ENCODE measurements around the gene MEIOB.

MEIOB gene

DNA sequence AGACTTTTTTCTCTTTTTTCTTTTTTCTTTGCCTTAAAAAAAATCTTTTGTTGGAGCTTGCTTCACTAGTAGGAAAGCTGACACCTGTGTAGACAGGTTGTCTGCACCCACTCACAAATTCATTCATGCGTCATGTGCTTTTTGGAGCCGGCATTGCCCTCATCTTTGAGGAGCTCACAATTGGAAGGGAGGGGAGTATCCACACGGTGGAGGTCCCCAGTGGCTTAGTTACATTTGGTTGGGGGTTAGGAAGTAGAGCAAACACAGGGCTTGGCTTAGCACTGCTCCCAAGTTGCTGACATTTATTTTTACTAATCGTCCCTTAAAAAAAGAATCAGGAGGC is 18.7 kb upstream of the MEIOB start:
- H3K27ac ChIP-seq (ENCODE audit: low read length): no peak overlapping the region
- no peaks in the 10 kb centered on the region for H4K20me1 ChIP-seq (ENCODE audit: insufficient read depth, low read length)
- no peak overlapping the region for H3K9ac ChIP-seq (ENCODE audit: low read length)
- H3K4me3 ChIP-seq (ENCODE audit: low read length): no peak overlapping the region
- no peaks in the 10 kb centered on the region for H3K36me3 ChIP-seq (replicated peaks; ENCODE audit: low read depth, low read length)
- no peaks in the 10 kb centered on the region for H3K9me3 ChIP-seq (ENCODE audit: insufficient read depth, low read length)
- H3K27me3 ChIP-seq (ENCODE audit: low read depth, low read length): 0 out of 2 replicates have a peak, but pooled peaks cover 3% of the 10 kb centered on the region
- H3K4me2 ChIP-seq (ENCODE audit: low read length): no peak overlapping the region
- H2AFZ ChIP-seq (ENCODE audit: low read depth, low read length): no peak overlapping the region
- no peak for TF ChIP-seq EZH2phosphoT487 (IDR thresholded peaks at IDR 0.05; ENCODE audit: low read depth)
- no peaks in the 10 kb centered on the region for H3K4me1 ChIP-seq (ENCODE audit: low read length)
- H3K79me2 ChIP-seq (ENCODE audit: low read length): no peaks in the 10 kb centered on the region

DNA sequence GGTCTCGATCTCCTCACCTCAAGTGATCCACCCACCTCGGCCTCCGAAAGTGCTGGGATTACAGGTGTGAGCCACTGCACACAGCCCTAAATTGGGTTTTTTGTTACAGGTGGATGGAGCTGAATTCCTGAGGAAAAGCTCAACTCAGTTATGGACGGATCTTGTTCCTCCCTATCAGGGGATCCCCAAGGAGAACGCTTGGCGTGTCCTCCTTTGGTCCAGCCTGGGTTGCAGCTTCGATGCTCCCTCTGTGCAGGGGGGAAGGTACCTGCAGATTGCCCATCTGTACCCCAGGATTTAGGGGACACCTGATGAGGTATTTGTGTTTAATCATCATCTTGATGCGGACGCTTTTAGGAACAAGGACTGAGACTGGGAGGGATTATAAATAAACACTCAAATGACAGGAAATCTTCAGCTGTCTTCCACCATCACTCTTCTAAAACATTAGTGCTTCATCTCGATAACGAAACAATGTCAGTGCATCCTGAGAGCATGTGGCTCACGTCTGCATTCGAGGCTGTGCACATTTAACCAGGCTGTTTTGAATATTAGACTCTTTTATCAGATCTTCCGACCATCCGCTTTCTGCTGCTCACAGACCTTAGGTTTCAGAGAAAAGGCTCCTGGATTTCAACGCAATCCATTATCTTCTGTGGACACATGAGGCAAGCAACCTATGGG is 18.2 kb upstream of the MEIOB start:
- H3K9me3 ChIP-seq (ENCODE audit: insufficient read depth, low read length): no peaks in the 10 kb centered on the region
- no peak overlapping the region for H3K4me2 ChIP-seq (ENCODE audit: low read length)
- TF ChIP-seq EZH2phosphoT487 (IDR thresholded peaks at IDR 0.05; ENCODE audit: low read depth): no peak
- TF ChIP-seq, protein P1, sequence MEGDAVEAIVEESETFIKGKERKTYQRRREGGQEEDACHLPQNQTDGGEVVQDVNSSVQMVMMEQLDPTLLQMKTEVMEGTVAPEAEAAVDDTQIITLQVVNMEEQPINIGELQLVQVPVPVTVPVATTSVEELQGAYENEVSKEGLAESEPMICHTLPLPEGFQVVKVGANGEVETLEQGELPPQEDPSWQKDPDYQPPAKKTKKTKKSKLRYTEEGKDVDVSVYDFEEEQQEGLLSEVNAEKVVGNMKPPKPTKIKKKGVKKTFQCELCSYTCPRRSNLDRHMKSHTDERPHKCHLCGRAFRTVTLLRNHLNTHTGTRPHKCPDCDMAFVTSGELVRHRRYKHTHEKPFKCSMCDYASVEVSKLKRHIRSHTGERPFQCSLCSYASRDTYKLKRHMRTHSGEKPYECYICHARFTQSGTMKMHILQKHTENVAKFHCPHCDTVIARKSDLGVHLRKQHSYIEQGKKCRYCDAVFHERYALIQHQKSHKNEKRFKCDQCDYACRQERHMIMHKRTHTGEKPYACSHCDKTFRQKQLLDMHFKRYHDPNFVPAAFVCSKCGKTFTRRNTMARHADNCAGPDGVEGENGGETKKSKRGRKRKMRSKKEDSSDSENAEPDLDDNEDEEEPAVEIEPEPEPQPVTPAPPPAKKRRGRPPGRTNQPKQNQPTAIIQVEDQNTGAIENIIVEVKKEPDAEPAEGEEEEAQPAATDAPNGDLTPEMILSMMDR (IDR thresholded peaks at IDR 0.05; ENCODE audit: low read depth, low read length): no peak
- no peak overlapping the region for H3K9ac ChIP-seq (ENCODE audit: low read length)
- no peak overlapping the region for H3K4me3 ChIP-seq (ENCODE audit: low read length)
- no peaks in the 10 kb centered on the region for H4K20me1 ChIP-seq (ENCODE audit: insufficient read depth, low read length)
- H3K4me1 ChIP-seq (ENCODE audit: low read length): no peaks in the 10 kb centered on the region
- H3K27me3 ChIP-seq (ENCODE audit: low read depth, low read length): 0 out of 2 replicates have a peak, but pooled peaks cover 3% of the 10 kb centered on the region
- no peak overlapping the region for H2AFZ ChIP-seq (ENCODE audit: low read depth, low read length)
- no peak overlapping the region for H3K27ac ChIP-seq (ENCODE audit: low read length)
- H3K36me3 ChIP-seq (replicated peaks; ENCODE audit: low read depth, low read length): no peaks in the 10 kb centered on the region
- H3K79me2 ChIP-seq (ENCODE audit: low read length): no peaks in the 10 kb centered on the region

DNA sequence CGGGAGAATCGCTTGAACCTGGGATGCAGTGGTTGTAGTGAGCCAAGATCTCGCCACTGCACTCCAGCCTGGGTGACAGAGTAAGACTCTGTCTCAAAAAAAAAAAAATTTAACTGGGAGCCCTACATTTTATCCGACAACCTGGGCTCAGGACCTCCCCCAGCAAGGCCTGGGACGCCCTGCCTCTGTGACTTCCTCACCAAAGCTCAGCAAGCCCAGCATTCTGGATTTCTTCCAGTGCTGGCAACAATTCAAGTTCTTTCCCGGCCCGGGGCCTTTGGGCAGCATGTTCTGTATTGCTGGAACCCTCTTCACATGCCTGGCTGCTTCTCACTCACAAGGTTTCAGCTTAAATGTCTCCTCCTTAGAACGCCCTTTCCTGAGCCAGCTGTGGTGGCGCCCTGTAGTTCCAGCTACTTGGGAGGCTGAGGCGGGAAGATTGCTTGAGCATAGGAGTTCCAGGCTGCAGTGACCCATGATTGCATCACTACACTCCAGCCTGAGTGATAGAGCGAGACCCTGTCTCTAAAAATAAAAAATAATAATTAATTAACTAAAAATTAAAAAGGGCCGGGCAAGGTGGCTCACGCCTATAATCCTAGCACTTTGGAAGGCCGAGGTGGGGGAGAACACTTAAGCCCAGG is 15.9 kb upstream of the MEIOB start:
- H3K79me2 ChIP-seq (ENCODE audit: low read length): no peaks in the 10 kb centered on the region
- no peak overlapping the region for H3K4me3 ChIP-seq (ENCODE audit: low read length)
- no peak overlapping the region for H3K27ac ChIP-seq (ENCODE audit: low read length)
- H3K9ac ChIP-seq (ENCODE audit: low read length): no peak overlapping the region
- no peak overlapping the region for H3K4me2 ChIP-seq (ENCODE audit: low read length)
- H3K27me3 ChIP-seq (ENCODE audit: low read depth, low read length): 0 out of 2 replicates have a peak, but pooled peaks cover 3% of the 10 kb centered on the region
- no peaks in the 10 kb centered on the region for H3K36me3 ChIP-seq (replicated peaks; ENCODE audit: low read depth, low read length)
- H4K20me1 ChIP-seq (ENCODE audit: insufficient read depth, low read length): no peaks in the 10 kb centered on the region
- H3K4me1 ChIP-seq (ENCODE audit: low read length): no peaks in the 10 kb centered on the region
- no peak overlapping the region for H2AFZ ChIP-seq (ENCODE audit: low read depth, low read length)
- H3K9me3 ChIP-seq (ENCODE audit: insufficient read depth, low read length): no peaks in the 10 kb centered on the region
- TF ChIP-seq EZH2phosphoT487 (IDR thresholded peaks at IDR 0.05; ENCODE audit: low read depth): no peak
- TF ChIP-seq, protein P1 (IDR thresholded peaks at IDR 0.05; ENCODE audit: low read depth, low read length): no peak

DNA sequence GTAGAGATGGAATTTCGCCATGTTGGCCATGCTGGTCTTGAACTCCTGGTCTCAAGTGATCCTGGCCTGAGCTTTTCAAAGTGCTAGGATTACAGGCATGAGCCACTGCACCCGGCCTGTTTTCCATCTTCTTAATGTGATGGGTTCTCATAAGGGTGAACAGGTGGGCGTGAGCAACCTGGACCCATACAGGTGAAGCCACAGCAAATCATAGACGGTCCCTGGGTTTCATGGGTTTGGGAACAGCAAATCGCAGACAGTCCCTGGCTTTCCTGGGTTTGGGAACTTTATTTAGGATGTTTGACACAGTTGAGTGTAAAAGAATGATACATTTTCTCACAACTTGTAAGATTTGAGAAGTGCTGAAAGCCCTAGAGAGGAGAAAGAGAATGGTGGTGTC is 12.9 kb upstream of the MEIOB start:
- H2AFZ ChIP-seq (ENCODE audit: low read depth, low read length): no peak overlapping the region
- H3K9me3 ChIP-seq (ENCODE audit: insufficient read depth, low read length): no peaks in the 10 kb centered on the region
- no peaks in the 10 kb centered on the region for H3K79me2 ChIP-seq (ENCODE audit: low read length)
- no peak overlapping the region for H3K4me2 ChIP-seq (ENCODE audit: low read length)
- 0 out of 2 replicates have a peak, but pooled peaks cover 3% of the 10 kb centered on the region for H3K27me3 ChIP-seq (ENCODE audit: low read depth, low read length)
- H3K4me1 ChIP-seq (ENCODE audit: low read length): no peaks in the 10 kb centered on the region
- no peak overlapping the region for H3K4me3 ChIP-seq (ENCODE audit: low read length)
- H3K9ac ChIP-seq (ENCODE audit: low read length): no peak overlapping the region
- TF ChIP-seq, protein P1 (IDR thresholded peaks at IDR 0.05; ENCODE audit: low read depth, low read length): no peak
- TF ChIP-seq EZH2phosphoT487 (IDR thresholded peaks at IDR 0.05; ENCODE audit: low read depth): no peak
- H3K27ac ChIP-seq (ENCODE audit: low read length): no peak overlapping the region
- H3K36me3 ChIP-seq (replicated peaks; ENCODE audit: low read depth, low read length): no peaks in the 10 kb centered on the region
- no peaks in the 10 kb centered on the region for H4K20me1 ChIP-seq (ENCODE audit: insufficient read depth, low read length)

Data from OCI-LY3 (cell line).